ENCODE measurements around the gene SPIB. TPM values are rescaled to one million over a fixed set of nuclear protein-coding genes. Genes with fewer than 3 reads are reported as not detected.
A peak's percentile ranks its signal among the peaks of the same experiment; 100 is the strongest.

Gene SPIB
- total RNA-seq, 4 donors from 2014 or later = 0.66 to 3.5 (median 0.90) TPM; not detected in 1

DNA sequence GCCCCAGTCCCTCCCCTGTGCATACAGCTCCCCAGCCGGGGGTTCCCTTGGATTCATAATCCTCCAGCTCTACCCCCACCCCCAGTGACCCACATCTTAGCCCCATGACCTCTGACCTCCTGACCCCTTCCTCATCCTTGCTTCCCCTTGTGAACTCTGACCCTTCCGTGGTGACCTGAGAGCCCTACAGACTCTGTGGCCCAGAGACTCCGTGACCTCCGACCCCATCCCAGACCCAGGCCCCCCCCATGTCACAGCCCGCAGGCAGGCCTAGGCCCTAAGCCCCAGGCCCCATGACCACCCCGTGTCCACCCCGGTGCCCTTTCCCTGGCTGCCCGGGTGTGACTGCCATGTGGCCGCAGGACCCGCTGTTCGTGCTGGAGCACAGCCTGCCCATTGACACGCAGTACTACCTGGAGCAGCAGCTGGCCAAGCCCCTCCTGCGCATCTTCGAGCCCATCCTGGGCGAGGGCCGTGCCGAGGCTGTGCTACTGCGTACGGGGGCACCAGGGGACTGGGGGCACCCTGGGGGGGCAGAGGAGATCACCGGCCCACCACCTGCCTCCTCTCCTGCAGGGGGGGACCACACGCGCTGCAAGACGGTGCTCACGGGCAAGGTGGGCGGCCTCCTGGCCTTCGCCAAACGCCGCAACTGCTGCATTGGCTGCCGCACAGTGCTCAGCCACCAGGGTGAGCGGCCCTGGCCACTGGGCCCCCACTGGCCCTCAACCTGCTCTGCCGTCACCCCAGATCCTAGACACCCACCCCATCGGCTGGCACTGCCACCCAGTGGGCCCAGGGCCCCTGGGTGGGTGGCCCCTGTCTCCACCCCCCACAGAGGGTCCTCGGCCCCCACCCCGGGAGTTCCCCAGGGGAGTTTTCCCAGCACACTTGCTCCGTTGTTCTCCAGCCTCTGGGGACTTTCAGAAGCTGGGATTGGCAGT, 2.4 kb upstream of the SPIB start:
- Histone ChIP-seq H3K36me3 (peaks cover 0 to 11% (median 0%) of the 10 kb centered on the region in 3 donors), H3K9me3 (no peaks in the 10 kb centered on the region), H3K4me1 (peaks cover 0 to 48% (median 7%) of the 10 kb centered on the region in 4 donors), H3K4me3 (no peak overlapping the region), H3K27me3 (peaks cover 0 to 44% of the 10 kb centered on the region in 2 donors), H3K27ac (peak overlapping the region in 2 of 4 donors; percentile 1 to 69)
- WGBS, 2 donors = 77 to 80% methylated on average over 9 to 30 of the region's 35 CpGs
- DNase-seq (ENCODE audit: low spot score in 2 of 2) = no peak
- TF ChIP-seq EP300 (IDR thresholded peaks at IDR 0.05) = no peak
- no peak for TF ChIP-seq POLR2A (IDR thresholded peaks at IDR 0.05)
- TF ChIP-seq, protein P1, sequence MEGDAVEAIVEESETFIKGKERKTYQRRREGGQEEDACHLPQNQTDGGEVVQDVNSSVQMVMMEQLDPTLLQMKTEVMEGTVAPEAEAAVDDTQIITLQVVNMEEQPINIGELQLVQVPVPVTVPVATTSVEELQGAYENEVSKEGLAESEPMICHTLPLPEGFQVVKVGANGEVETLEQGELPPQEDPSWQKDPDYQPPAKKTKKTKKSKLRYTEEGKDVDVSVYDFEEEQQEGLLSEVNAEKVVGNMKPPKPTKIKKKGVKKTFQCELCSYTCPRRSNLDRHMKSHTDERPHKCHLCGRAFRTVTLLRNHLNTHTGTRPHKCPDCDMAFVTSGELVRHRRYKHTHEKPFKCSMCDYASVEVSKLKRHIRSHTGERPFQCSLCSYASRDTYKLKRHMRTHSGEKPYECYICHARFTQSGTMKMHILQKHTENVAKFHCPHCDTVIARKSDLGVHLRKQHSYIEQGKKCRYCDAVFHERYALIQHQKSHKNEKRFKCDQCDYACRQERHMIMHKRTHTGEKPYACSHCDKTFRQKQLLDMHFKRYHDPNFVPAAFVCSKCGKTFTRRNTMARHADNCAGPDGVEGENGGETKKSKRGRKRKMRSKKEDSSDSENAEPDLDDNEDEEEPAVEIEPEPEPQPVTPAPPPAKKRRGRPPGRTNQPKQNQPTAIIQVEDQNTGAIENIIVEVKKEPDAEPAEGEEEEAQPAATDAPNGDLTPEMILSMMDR (IDR thresholded peaks at IDR 0.05) = no peak

DNA sequence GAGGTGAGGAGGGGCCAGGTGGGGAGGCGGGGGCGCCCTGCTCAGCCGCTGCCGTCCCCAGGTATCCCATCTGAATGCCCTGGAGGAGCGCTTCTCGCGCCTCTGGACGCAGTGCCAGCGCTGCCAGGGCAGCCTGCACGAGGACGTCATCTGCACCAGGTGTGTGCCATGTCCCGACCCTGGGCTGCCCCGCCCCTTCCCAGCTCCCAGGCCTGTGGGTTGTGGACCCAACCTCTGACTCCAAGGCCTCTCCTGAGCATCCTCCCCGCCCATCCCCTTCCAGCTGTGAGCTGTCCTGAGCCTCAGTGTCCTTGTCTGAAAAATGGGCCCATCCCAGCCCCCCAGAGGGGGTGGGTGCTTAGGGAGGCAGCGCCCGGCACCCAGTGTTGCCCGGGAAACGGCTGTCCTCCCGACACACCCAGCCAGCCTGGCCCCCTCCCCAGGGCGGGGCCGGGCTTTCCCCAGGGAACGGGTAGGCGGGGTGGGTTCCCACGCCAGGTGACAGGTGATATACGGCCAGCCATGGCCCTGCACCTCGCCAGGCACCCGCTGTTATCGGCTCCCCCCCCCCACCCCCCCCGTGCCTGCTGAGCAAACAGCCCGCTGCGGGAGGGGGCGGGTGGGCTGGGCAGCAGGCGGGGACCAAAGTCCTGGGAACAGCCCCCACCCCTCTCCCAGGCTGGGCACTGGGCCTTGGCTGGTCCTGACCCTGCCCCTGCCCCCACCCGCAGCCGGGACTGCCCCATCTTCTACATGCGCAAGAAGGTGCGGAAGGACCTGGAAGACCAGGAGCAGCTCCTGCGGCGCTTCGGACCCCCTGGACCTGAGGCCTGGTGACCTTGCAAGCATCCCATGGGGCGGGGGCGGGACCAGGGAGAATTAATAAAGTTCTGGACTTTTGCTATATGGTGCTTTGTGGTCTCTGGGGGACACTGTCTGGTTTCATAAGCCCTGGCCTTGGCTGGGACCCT, 1.3 kb upstream of the SPIB start:
- TF ChIP-seq POLR2A (IDR thresholded peaks at IDR 0.05) (no peak), EP300 (IDR thresholded peaks at IDR 0.05) (no peak)
- TF ChIP-seq, protein P1 (IDR thresholded peaks at IDR 0.05) = no peak
- Histone ChIP-seq H3K36me3 (peaks cover 0 to 9% (median 0%) of the 10 kb centered on the region in 3 donors), H3K27me3 (peaks cover 0 to 54% of the 10 kb centered on the region in 2 donors), H3K9me3 (no peaks in the 10 kb centered on the region), H3K4me1 (peaks cover 0 to 48% (median 7%) of the 10 kb centered on the region in 4 donors), H3K27ac (peak overlapping the region in 2 of 4 donors; percentile 1 to 50), H3K4me3 (peak overlapping the region in 1 of 4 donors; percentile 38)
- DNase-seq (ENCODE audit: low spot score in 2 of 2) = no peak
- WGBS, 2 donors = 74 to 80% methylated on average over 23 to 27 of the region's 42 CpGs

DNA sequence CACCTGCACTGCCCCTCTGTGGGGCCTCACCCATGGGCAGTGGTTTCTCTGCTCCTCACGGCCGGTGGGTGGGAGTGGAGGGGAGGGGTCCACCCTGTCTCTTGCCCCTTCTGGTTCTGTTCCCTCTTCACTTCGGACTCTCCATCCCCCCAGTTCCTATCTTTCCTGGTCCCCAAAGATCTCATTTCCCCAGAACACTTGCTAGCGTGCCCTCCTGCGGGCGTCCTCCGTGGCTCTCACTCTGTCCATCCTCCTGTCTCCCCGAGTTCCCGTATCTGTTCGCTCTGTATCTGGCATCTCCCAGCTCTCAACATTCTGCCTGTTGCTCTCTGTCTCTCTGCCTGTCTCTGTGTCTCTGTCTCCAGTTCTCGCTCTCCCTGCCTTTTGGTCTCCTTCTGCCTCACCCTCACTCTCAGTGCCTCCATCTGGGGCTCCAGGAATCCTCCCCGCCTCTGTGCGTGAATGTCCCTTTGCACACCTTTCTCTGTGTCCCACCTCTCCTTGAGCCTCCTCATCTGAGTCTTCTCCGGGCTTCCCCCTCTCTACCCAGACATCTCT, 363 bp downstream of the SPIB start:
- Histone ChIP-seq H3K9me3 (no peaks in the 10 kb centered on the region), H3K36me3 (no peaks in the 10 kb centered on the region), H3K27me3 (peaks cover 0 to 59% of the 10 kb centered on the region in 2 donors), H3K4me3 (peak overlapping the region in 2 of 4 donors; percentile 31 to 38), H3K4me1 (peaks cover 0 to 48% (median 7%) of the 10 kb centered on the region in 4 donors), H3K27ac (peak overlapping the region in 1 of 4 donors; percentile 50)
- no peak for TF ChIP-seq POLR2A (IDR thresholded peaks at IDR 0.05)
- no peak for TF ChIP-seq EP300 (IDR thresholded peaks at IDR 0.05)
- TF ChIP-seq, protein P1 (IDR thresholded peaks at IDR 0.05) = no peak
- no peak for DNase-seq (ENCODE audit: low spot score in 2 of 2)
- 11 to 19% methylated on average over 14 of the region's 14 CpGs for WGBS, 2 donors

DNA sequence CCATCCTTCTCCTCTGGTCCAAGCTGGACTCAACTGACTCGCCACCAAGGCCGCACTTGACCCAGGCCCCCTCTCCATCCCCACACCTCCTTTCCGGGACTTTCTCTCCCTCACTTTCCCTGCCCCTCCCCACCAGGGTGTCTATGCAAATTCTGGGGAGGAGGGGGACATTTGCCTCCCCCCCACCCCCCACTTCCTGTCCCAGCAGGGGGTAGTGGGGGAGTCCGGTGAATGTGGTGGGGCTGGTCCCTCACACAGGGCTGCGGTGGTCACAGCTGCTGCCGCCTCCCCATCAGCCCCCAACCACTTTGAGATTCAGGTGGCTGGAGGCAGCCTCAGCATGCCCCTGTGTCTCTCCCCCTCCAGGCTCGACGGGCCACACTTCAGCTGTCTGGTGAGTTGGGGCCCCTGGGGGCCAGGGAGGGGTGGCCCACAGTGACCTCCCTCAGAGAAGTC, 870 bp downstream of the SPIB start:
- WGBS, 2 donors = 25 to 30% methylated on average over 8 of the region's 8 CpGs
- H3K4me1 ChIP-seq = peaks cover 0 to 45% (median 7%) of the 10 kb centered on the region in 4 donors
- H3K27me3 ChIP-seq = peaks cover 0 to 59% of the 10 kb centered on the region in 2 donors
- DNase-seq (ENCODE audit: low spot score in 2 of 2) = no peak
- H3K27ac ChIP-seq = peak overlapping the region in 1 of 4 donors; percentile 50
- no peaks in the 10 kb centered on the region for H3K36me3 ChIP-seq
- no peaks in the 10 kb centered on the region for H3K9me3 ChIP-seq
- no peak for TF ChIP-seq POLR2A (IDR thresholded peaks at IDR 0.05)
- TF ChIP-seq EP300 (IDR thresholded peaks at IDR 0.05) = no peak
- peak overlapping the region in 2 of 4 donors; percentile 31 to 38 for H3K4me3 ChIP-seq

DNA sequence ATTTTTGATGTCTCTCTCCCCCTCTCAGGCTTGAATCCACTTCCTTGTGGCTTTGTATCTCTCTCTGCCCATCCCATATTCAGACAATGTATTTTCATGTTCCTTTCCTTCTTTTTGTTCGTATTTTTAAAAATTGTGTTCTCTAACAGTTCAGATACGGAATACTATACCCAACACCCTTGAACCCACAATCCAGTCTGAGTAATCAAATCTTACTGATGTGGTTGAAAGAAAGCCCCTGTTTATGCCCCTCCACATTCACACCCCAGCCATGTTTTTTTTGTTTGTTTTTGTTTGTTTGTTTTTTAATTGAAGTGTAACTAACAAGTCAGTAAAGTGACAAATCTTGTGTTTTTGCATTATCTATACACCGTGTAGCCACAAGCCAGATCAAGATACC, 1.4 kb downstream of the SPIB start:
- Histone ChIP-seq H3K36me3 (no peaks in the 10 kb centered on the region), H3K4me1 (peaks cover 0 to 42% (median 7%) of the 10 kb centered on the region in 4 donors), H3K27me3 (peaks cover 0 to 59% of the 10 kb centered on the region in 2 donors), H3K27ac (no peak overlapping the region), H3K9me3 (no peaks in the 10 kb centered on the region), H3K4me3 (peak overlapping the region in 1 of 4 donors; percentile 38)
- 38 to 50% methylated on average over 3 of the region's 3 CpGs for WGBS, 2 donors
- DNase-seq (ENCODE audit: low spot score in 2 of 2) = no peak
- TF ChIP-seq POLR2A (IDR thresholded peaks at IDR 0.05) (no peak), EP300 (IDR thresholded peaks at IDR 0.05) (no peak)
- TF ChIP-seq, protein P1 (IDR thresholded peaks at IDR 0.05) = no peak
